Measurements from ENCODE around the gene ADAMTS2. TPM values are rescaled to one million over a fixed set of nuclear protein-coding genes. Genes with fewer than 3 reads are reported as not detected.
A peak's percentile ranks its signal among the peaks of the same experiment; 100 is the strongest.

The ADAMTS2 gene
- total and polyA plus RNA-seq, 4 experiments from 2014 or later, result 0.07 TPM; not detected in 3

- no peaks in the 10 kb centered on the region for H3K4me1 ChIP-seq (ENCODE audit: insufficient read depth, low read length)
- Mint-ChIP-seq H3K9me3 (no peaks in the 10 kb centered on the region), H3K27me3 (peaks cover 2 to 6% of the 10 kb centered on the region in 2 donors), H3K36me3 (no peaks in the 10 kb centered on the region), H3K4me1 (peaks cover 0 to 2% (median 0%) of the 10 kb centered on the region in 4 donors), H3K27ac (no peak overlapping the region), H3K4me3 (no peak overlapping the region)
- DNase-seq, result no peak
- H3K9me3 ChIP-seq (ENCODE audit: control insufficient read depth in 1 of 2, low read length in 2 of 2), result no peaks in the 10 kb centered on the region
- H3K4me3 ChIP-seq (ENCODE audit: low read length in 2 of 2), result no peak overlapping the region
- no peaks in the 10 kb centered on the region for H3K27me3 ChIP-seq (ENCODE audit: insufficient read depth, low read length)
- no peak overlapping the region for H3K27ac ChIP-seq (ENCODE audit: low read depth, low read length)
- POLR2A ChIA-PET (ENCODE audit: partially characterized antibody), result no interaction called here
- intact Hi-C loops (cut with micrococcal nuclease), result no loop called here
- CTCF ChIA-PET (ENCODE audit: partially characterized antibody), result no interaction called here
- H3K36me3 ChIP-seq (ENCODE audit: insufficient read depth, low read length), result no peaks in the 10 kb centered on the region
Observed at GRCh38 chr5:179321206-179321987, 23.9 kb downstream of the ADAMTS2 start.

GRCh38 chr5:179319741-179320281, 25.4 kb downstream of the ADAMTS2 start:
- Mint-ChIP-seq H3K27me3 (peaks cover 4 to 6% of the 10 kb centered on the region in 2 donors), H3K9me3 (peaks cover 0 to 5% (median 0%) of the 10 kb centered on the region in 8 donors)
- intact Hi-C loops (cut with micrococcal nuclease), result no loop called here

GRCh38 chr5:179319123-179319522, 26.1 kb downstream of the ADAMTS2 start:
- Mint-ChIP-seq H3K27me3 (peaks cover 4 to 8% of the 10 kb centered on the region in 2 donors), H3K9me3 (peaks cover 0 to 5% (median 0%) of the 10 kb centered on the region in 8 donors), H3K4me1 (peaks cover 0 to 2% (median 0%) of the 10 kb centered on the region in 4 donors), H3K4me3 (no peak overlapping the region), H3K36me3 (no peaks in the 10 kb centered on the region), H3K27ac (no peak overlapping the region)
- POLR2A ChIA-PET (ENCODE audit: partially characterized antibody), result no interaction called here
- Histone ChIP-seq H3K9me3 (ENCODE audit: control insufficient read depth in 1 of 2, low read length in 2 of 2) (no peaks in the 10 kb centered on the region), H3K27ac (ENCODE audit: low read depth, low read length) (no peak overlapping the region), H3K27me3 (ENCODE audit: insufficient read depth, low read length) (no peaks in the 10 kb centered on the region), H3K4me1 (ENCODE audit: insufficient read depth, low read length) (no peaks in the 10 kb centered on the region), H3K4me3 (ENCODE audit: low read length in 2 of 2) (no peak overlapping the region), H3K36me3 (ENCODE audit: insufficient read depth, low read length) (no peaks in the 10 kb centered on the region)
- intact Hi-C loops (cut with micrococcal nuclease), result no loop called here
- no peak for DNase-seq
- CTCF ChIA-PET (ENCODE audit: partially characterized antibody), result no interaction called here

More at GRCh38 chr5:179319741-179320281, 25.4 kb downstream of the ADAMTS2 start:
- peaks cover 0 to 2% (median 0%) of the 10 kb centered on the region in 4 donors for H3K4me1 Mint-ChIP-seq
- H3K27ac Mint-ChIP-seq, result no peak overlapping the region
- H3K36me3 ChIP-seq (ENCODE audit: insufficient read depth, low read length), result no peaks in the 10 kb centered on the region
- CTCF ChIA-PET (ENCODE audit: partially characterized antibody), result no interaction called here
- H3K27ac ChIP-seq (ENCODE audit: low read depth, low read length), result no peak overlapping the region
- DNase-seq, result no peak
- H3K27me3 ChIP-seq (ENCODE audit: insufficient read depth, low read length), result no peaks in the 10 kb centered on the region
- no peaks in the 10 kb centered on the region for H3K9me3 ChIP-seq (ENCODE audit: control insufficient read depth in 1 of 2, low read length in 2 of 2)
- no peaks in the 10 kb centered on the region for H3K4me1 ChIP-seq (ENCODE audit: insufficient read depth, low read length)
- H3K4me3 Mint-ChIP-seq, result peak overlapping the region in 1 of 8 donors; percentile 54
- POLR2A ChIA-PET (ENCODE audit: partially characterized antibody), result no interaction called here
- no peak overlapping the region for H3K4me3 ChIP-seq (ENCODE audit: low read length in 2 of 2)
- H3K36me3 Mint-ChIP-seq, result no peaks in the 10 kb centered on the region

- Mint-ChIP-seq H3K36me3 (no peaks in the 10 kb centered on the region), H3K27ac (no peak overlapping the region), H3K27me3 (peaks cover 4% of the 10 kb centered on the region in 2 donors), H3K9me3 (peaks cover 0 to 5% (median 0%) of the 10 kb centered on the region in 8 donors), H3K4me1 (peaks cover 0 to 2% (median 0%) of the 10 kb centered on the region in 4 donors), H3K4me3 (no peak overlapping the region)
- Histone ChIP-seq H3K27me3 (ENCODE audit: insufficient read depth, low read length) (no peaks in the 10 kb centered on the region), H3K36me3 (ENCODE audit: insufficient read depth, low read length) (no peaks in the 10 kb centered on the region), H3K9me3 (ENCODE audit: control insufficient read depth in 1 of 2, low read length in 2 of 2) (no peaks in the 10 kb centered on the region), H3K4me1 (ENCODE audit: insufficient read depth, low read length) (no peaks in the 10 kb centered on the region), H3K27ac (ENCODE audit: low read depth, low read length) (no peak overlapping the region), H3K4me3 (ENCODE audit: low read length in 2 of 2) (no peak overlapping the region)
- no peak for DNase-seq
- ChIA-PET POLR2A (ENCODE audit: partially characterized antibody) (no interaction called here), CTCF (ENCODE audit: partially characterized antibody) (no interaction called here)
- intact Hi-C loops (cut with micrococcal nuclease), result no loop called here
Observed at GRCh38 chr5:179318221-179318955, 26.9 kb downstream of the ADAMTS2 start.

- intact Hi-C loops (cut with micrococcal nuclease), result no loop called here
- Mint-ChIP-seq H3K27ac (no peak overlapping the region), H3K36me3 (no peaks in the 10 kb centered on the region), H3K27me3 (peaks cover 4% of the 10 kb centered on the region in 2 donors), H3K4me3 (no peak overlapping the region), H3K9me3 (peaks cover 0 to 5% (median 0%) of the 10 kb centered on the region in 8 donors), H3K4me1 (peaks cover 0 to 2% (median 0%) of the 10 kb centered on the region in 4 donors)
- no peaks in the 10 kb centered on the region for H3K9me3 ChIP-seq (ENCODE audit: control insufficient read depth in 1 of 2, low read length in 2 of 2)
- CTCF ChIA-PET (ENCODE audit: partially characterized antibody), result no interaction called here
- H3K27me3 ChIP-seq (ENCODE audit: insufficient read depth, low read length), result no peaks in the 10 kb centered on the region
- POLR2A ChIA-PET (ENCODE audit: partially characterized antibody), result no interaction called here
- no peak overlapping the region for H3K27ac ChIP-seq (ENCODE audit: low read depth, low read length)
- H3K4me3 ChIP-seq (ENCODE audit: low read length in 2 of 2), result no peak overlapping the region
- no peak for DNase-seq
- no peaks in the 10 kb centered on the region for H3K4me1 ChIP-seq (ENCODE audit: insufficient read depth, low read length)
- no peaks in the 10 kb centered on the region for H3K36me3 ChIP-seq (ENCODE audit: insufficient read depth, low read length)
Observed at GRCh38 chr5:179317411-179318220, 27.6 kb downstream of the ADAMTS2 start.

- H3K36me3 Mint-ChIP-seq, result no peaks in the 10 kb centered on the region
- no peak overlapping the region for H3K27ac Mint-ChIP-seq
- CTCF ChIA-PET (ENCODE audit: partially characterized antibody), result no interaction called here
- POLR2A ChIA-PET (ENCODE audit: partially characterized antibody), result no interaction called here
- H3K9me3 Mint-ChIP-seq, result peaks cover 0 to 5% (median 0%) of the 10 kb centered on the region in 8 donors
- no peak for DNase-seq
- H3K27me3 ChIP-seq (ENCODE audit: insufficient read depth, low read length), result no peaks in the 10 kb centered on the region
- no peak overlapping the region for H3K4me3 Mint-ChIP-seq
- H3K4me1 Mint-ChIP-seq, result peaks cover 0 to 2% (median 0%) of the 10 kb centered on the region in 4 donors
- no peaks in the 10 kb centered on the region for H3K9me3 ChIP-seq (ENCODE audit: control insufficient read depth in 1 of 2, low read length in 2 of 2)
- no peaks in the 10 kb centered on the region for H3K36me3 ChIP-seq (ENCODE audit: insufficient read depth, low read length)
- H3K27ac ChIP-seq (ENCODE audit: low read depth, low read length), result no peak overlapping the region
- no peak overlapping the region for H3K4me3 ChIP-seq (ENCODE audit: low read length in 2 of 2)
- peaks cover 4% of the 10 kb centered on the region in 2 donors for H3K27me3 Mint-ChIP-seq
- intact Hi-C loops (cut with micrococcal nuclease), result no loop called here
- no peaks in the 10 kb centered on the region for H3K4me1 ChIP-seq (ENCODE audit: insufficient read depth, low read length)
Observed at GRCh38 chr5:179316982-179317381, 28.3 kb downstream of the ADAMTS2 start.

Measured in CD4-positive, alpha-beta memory T cell (primary cell).